ENCODE measurements around the gene SNN.

Gene SNN

DNA sequence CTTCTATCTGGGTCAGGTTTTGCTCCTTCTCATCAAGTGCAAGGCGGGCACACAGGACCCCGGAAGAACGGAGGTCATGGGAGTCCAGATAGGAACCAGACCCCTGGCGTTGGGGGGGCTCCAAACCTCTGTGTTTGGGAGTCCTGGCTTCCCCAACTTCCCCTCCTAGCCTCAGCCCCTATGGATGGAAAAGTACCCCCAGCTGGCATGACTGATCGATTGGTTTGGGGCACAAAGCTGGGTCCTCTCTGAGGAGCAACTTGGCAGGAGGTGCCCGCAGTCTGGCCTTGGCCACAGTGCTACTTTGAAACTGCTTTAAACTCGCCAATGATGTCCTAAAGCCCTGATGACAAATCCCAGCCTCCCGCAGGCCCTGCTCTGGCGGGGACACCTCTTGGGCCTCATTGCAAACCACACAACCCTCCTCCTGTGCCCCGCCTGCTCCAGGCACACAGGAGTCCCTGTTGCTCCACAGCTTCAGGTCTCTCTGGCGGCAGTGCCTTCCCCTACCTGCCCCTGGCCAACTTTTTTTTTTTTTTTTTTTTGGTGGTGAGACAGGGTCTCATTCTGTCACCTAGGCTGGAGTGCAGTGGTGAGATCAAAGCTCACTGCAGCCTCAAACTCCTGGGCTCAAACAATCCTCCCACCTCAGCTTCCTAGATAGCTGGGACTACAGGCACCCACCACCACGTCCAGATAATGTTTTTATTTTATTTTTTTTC lies 38.0 kb upstream of the SNN start:
- Histone ChIP-seq H4K91ac (ENCODE audit: low read depth, low read length) (peak overlapping the region; percentile 3), H3K23ac (ENCODE audit: low read length) (no peak overlapping the region), H3K36me3 (ENCODE audit: control insufficient read depth in 1 of 2, insufficient read depth in 2 of 2, low read length in 2 of 2) (no peaks in the 10 kb centered on the region), H2AFZ (ENCODE audit: insufficient read depth, low read length, poor library complexity) (no peak overlapping the region), H3K4ac (ENCODE audit: low read depth, low read length) (no peak overlapping the region), H3K27me3 (ENCODE audit: insufficient read depth, low read length) (no peaks in the 10 kb centered on the region), H2AK5ac (ENCODE audit: low read length) (no peak overlapping the region), H3K79me1 (ENCODE audit: low read length) (peaks cover 16% of the 10 kb centered on the region), H2BK120ac (ENCODE audit: insufficient read depth, low read length, poor library complexity) (no peak overlapping the region), H3K4me3 (ENCODE audit: low read depth, low read length) (no peak overlapping the region), H3K79me2 (ENCODE audit: control insufficient read depth, insufficient read depth, low read length, poor library complexity) (no peaks in the 10 kb centered on the region), H3K4me2 (ENCODE audit: low read length) (no peak overlapping the region), H3K9ac (ENCODE audit: low read length) (no peak overlapping the region), H3K4me1 (ENCODE audit: control insufficient read depth in 1 of 2, insufficient read depth in 2 of 2, low read length in 2 of 2) (peaks cover 17 to 26% of the 10 kb centered on the region in 2 experiments), H4K12ac (ENCODE audit: low read depth, low read length) (no peak overlapping the region), H3K14ac (ENCODE audit: low read length) (no peak overlapping the region), H2BK12ac (ENCODE audit: low read length) (peak overlapping the region; percentile 26), H2BK5ac (ENCODE audit: low read depth, low read length, poor library complexity) (no peak overlapping the region), H3K27ac (ENCODE audit: low read depth, low read length) (no peak overlapping the region), H3K18ac (ENCODE audit: low read length) (no peak overlapping the region), H3K9me3 (ENCODE audit: insufficient read depth, low read depth, low read length) (peaks cover 1% of the 10 kb centered on the region), H4K8ac (ENCODE audit: low read depth, low read length) (no peak overlapping the region)
- no peak for DNase-seq
- no CpG with 5 or more reads among the region's 12 CpGs for WGBS (ENCODE audit: extremely low coverage, insufficient coverage, insufficient read length)

DNA sequence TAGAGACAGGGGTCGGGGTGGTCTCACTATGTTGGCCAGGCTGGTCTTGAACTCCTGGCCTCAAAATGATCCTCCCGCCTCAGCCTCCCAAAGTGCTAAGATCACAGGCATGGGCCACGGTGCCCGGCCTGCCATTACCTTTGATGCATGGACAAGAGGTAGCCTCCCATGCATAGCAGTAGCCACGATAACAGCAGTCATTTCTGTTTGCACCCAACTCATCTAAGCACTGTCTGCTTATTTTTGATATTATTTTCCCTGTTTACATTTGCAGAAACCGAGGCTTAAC lies 37.5 kb upstream of the SNN start:
- H3K79me2 ChIP-seq (ENCODE audit: control insufficient read depth, insufficient read depth, low read length, poor library complexity): no peaks in the 10 kb centered on the region
- H3K79me1 ChIP-seq (ENCODE audit: low read length): peaks cover 17% of the 10 kb centered on the region
- H2BK12ac ChIP-seq (ENCODE audit: low read length): no peak overlapping the region
- H3K14ac ChIP-seq (ENCODE audit: low read length): no peak overlapping the region
- peaks cover 17 to 28% of the 10 kb centered on the region in 2 experiments for H3K4me1 ChIP-seq (ENCODE audit: control insufficient read depth in 1 of 2, insufficient read depth in 2 of 2, low read length in 2 of 2)
- H2BK120ac ChIP-seq (ENCODE audit: insufficient read depth, low read length, poor library complexity): no peak overlapping the region
- no peak overlapping the region for H4K12ac ChIP-seq (ENCODE audit: low read depth, low read length)
- H2BK5ac ChIP-seq (ENCODE audit: low read depth, low read length, poor library complexity): no peak overlapping the region
- WGBS (ENCODE audit: extremely low coverage, insufficient coverage, insufficient read length): no CpG with 5 or more reads among the region's 6 CpGs
- H3K36me3 ChIP-seq (ENCODE audit: control insufficient read depth in 1 of 2, insufficient read depth in 2 of 2, low read length in 2 of 2): no peaks in the 10 kb centered on the region
- H4K8ac ChIP-seq (ENCODE audit: low read depth, low read length): no peak overlapping the region
- H2AFZ ChIP-seq (ENCODE audit: insufficient read depth, low read length, poor library complexity): no peak overlapping the region
- no peak overlapping the region for H2AK5ac ChIP-seq (ENCODE audit: low read length)
- no peak overlapping the region for H3K23ac ChIP-seq (ENCODE audit: low read length)
- no peak overlapping the region for H3K4me2 ChIP-seq (ENCODE audit: low read length)
- no peak overlapping the region for H3K4me3 ChIP-seq (ENCODE audit: low read depth, low read length)
- H4K91ac ChIP-seq (ENCODE audit: low read depth, low read length): no peak overlapping the region
- DNase-seq: no peak
- no peaks in the 10 kb centered on the region for H3K27me3 ChIP-seq (ENCODE audit: insufficient read depth, low read length)
- H3K9ac ChIP-seq (ENCODE audit: low read length): no peak overlapping the region
- no peak overlapping the region for H3K4ac ChIP-seq (ENCODE audit: low read depth, low read length)
- no peak overlapping the region for H3K18ac ChIP-seq (ENCODE audit: low read length)
- H3K9me3 ChIP-seq (ENCODE audit: insufficient read depth, low read depth, low read length): peaks cover 1% of the 10 kb centered on the region
- H3K27ac ChIP-seq (ENCODE audit: low read depth, low read length): no peak overlapping the region

DNA sequence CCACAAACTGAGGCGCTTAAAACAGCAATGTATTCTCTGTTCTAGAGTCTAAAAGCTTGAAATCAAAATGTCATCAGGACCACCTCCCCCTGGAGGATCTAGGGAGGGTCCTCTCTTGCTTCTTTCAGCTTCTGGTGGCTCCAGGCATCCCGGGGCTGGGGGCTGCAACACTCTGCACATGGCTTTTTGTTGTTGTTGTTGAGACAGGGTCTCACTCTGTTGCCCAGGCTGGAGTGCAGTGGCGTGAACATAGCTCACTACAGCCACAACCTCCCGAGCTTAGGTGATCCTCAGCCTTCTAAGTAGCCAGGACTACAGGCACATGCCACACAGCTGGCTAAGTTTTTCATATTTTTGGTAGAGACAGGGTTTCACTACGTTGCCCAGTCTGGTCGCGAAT lies 37.0 kb upstream of the SNN start:
- Histone ChIP-seq H3K27ac (ENCODE audit: low read depth, low read length) (no peak overlapping the region), H2AFZ (ENCODE audit: insufficient read depth, low read length, poor library complexity) (no peak overlapping the region), H2BK5ac (ENCODE audit: low read depth, low read length, poor library complexity) (no peak overlapping the region), H3K27me3 (ENCODE audit: insufficient read depth, low read length) (no peaks in the 10 kb centered on the region), H3K9ac (ENCODE audit: low read length) (no peak overlapping the region), H3K36me3 (ENCODE audit: control insufficient read depth in 1 of 2, insufficient read depth in 2 of 2, low read length in 2 of 2) (no peaks in the 10 kb centered on the region), H3K23ac (ENCODE audit: low read length) (no peak overlapping the region), H3K4ac (ENCODE audit: low read depth, low read length) (no peak overlapping the region), H3K9me3 (ENCODE audit: insufficient read depth, low read depth, low read length) (peaks cover 1% of the 10 kb centered on the region), H2AK5ac (ENCODE audit: low read length) (no peak overlapping the region), H3K4me3 (ENCODE audit: low read depth, low read length) (no peak overlapping the region), H4K8ac (ENCODE audit: low read depth, low read length) (no peak overlapping the region), H2BK120ac (ENCODE audit: insufficient read depth, low read length, poor library complexity) (no peak overlapping the region), H3K79me1 (ENCODE audit: low read length) (peaks cover 19% of the 10 kb centered on the region), H3K18ac (ENCODE audit: low read length) (no peak overlapping the region), H3K14ac (ENCODE audit: low read length) (no peak overlapping the region), H3K4me1 (ENCODE audit: control insufficient read depth in 1 of 2, insufficient read depth in 2 of 2, low read length in 2 of 2) (peaks cover 19 to 33% of the 10 kb centered on the region in 2 experiments), H3K79me2 (ENCODE audit: control insufficient read depth, insufficient read depth, low read length, poor library complexity) (no peaks in the 10 kb centered on the region), H3K4me2 (ENCODE audit: low read length) (no peak overlapping the region), H2BK12ac (ENCODE audit: low read length) (no peak overlapping the region), H4K91ac (ENCODE audit: low read depth, low read length) (no peak overlapping the region), H4K12ac (ENCODE audit: low read depth, low read length) (no peak overlapping the region)
- no CpG with 5 or more reads among the region's 7 CpGs for WGBS (ENCODE audit: extremely low coverage, insufficient coverage, insufficient read length)
- no peak for DNase-seq

DNA sequence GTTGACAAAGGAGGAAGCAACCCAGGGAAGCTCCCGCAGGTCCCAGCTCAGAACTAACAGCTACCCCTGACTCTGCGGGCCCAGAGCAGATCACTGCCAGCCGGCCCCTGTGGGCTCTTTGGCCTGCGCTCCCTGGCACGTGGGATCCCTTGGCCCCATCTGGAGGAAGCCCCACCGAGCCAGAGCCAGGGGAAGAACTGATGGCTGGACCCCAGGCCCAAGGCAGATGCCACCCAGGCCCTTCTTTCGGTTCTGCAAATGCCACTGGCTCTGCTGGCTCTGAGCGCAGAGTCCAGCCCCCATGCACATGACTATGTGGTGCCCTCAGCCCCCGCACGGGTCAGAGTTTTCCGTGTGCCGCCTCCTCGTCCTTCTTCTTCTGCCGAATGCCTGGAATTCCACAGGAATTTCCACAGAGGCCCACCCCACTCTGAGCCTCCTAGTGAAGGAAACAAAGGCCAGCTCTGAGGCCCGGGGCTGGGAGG lies 35.8 kb upstream of the SNN start:
- H3K23ac ChIP-seq (ENCODE audit: low read length): no peak overlapping the region
- WGBS (ENCODE audit: extremely low coverage, insufficient coverage, insufficient read length): no CpG with 5 or more reads among the region's 15 CpGs
- H3K18ac ChIP-seq (ENCODE audit: low read length): peak overlapping the region; percentile 34
- peaks cover 19% of the 10 kb centered on the region for H3K79me1 ChIP-seq (ENCODE audit: low read length)
- H3K4ac ChIP-seq (ENCODE audit: low read depth, low read length): peak overlapping the region; percentile 16
- peaks cover 13 to 29% of the 10 kb centered on the region in 2 experiments for H3K4me1 ChIP-seq (ENCODE audit: control insufficient read depth in 1 of 2, insufficient read depth in 2 of 2, low read length in 2 of 2)
- DNase-seq: peak; percentile 89 to 95
- peak overlapping the region; percentile 26 for H2AK5ac ChIP-seq (ENCODE audit: low read length)
- peak overlapping the region; percentile 77 for H2BK5ac ChIP-seq (ENCODE audit: low read depth, low read length, poor library complexity)
- H3K27ac ChIP-seq (ENCODE audit: low read depth, low read length): peak overlapping the region; percentile 55
- H3K4me2 ChIP-seq (ENCODE audit: low read length): no peak overlapping the region
- no peaks in the 10 kb centered on the region for H3K27me3 ChIP-seq (ENCODE audit: insufficient read depth, low read length)
- H3K14ac ChIP-seq (ENCODE audit: low read length): peak overlapping the region; percentile 34
- no peaks in the 10 kb centered on the region for H3K36me3 ChIP-seq (ENCODE audit: control insufficient read depth in 1 of 2, insufficient read depth in 2 of 2, low read length in 2 of 2)
- H2AFZ ChIP-seq (ENCODE audit: insufficient read depth, low read length, poor library complexity): peak overlapping the region; percentile 32
- no peak overlapping the region for H3K4me3 ChIP-seq (ENCODE audit: low read depth, low read length)
- H4K91ac ChIP-seq (ENCODE audit: low read depth, low read length): peak overlapping the region; percentile 93
- H3K9ac ChIP-seq (ENCODE audit: low read length): no peak overlapping the region
- peak overlapping the region; percentile 50 for H2BK12ac ChIP-seq (ENCODE audit: low read length)
- peak overlapping the region; percentile 59 for H4K8ac ChIP-seq (ENCODE audit: low read depth, low read length)
- H2BK120ac ChIP-seq (ENCODE audit: insufficient read depth, low read length, poor library complexity): peak overlapping the region; percentile 49
- no peak overlapping the region for H4K12ac ChIP-seq (ENCODE audit: low read depth, low read length)
- H3K79me2 ChIP-seq (ENCODE audit: control insufficient read depth, insufficient read depth, low read length, poor library complexity): no peaks in the 10 kb centered on the region
- H3K9me3 ChIP-seq (ENCODE audit: insufficient read depth, low read depth, low read length): no peaks in the 10 kb centered on the region

Data from trophoblast cell (in vitro differentiated cells and primary cell).